NCI-H1092 (cell line): Measurements from ENCODE around the gene TSHB.
"Not testable (repeated sequence)": the region's sequence is repeated elsewhere in the genome, so short reads cannot be mapped to it uniquely, and the experiment has no call there.

Source experiments
- DNase-seq: peaks from one replicate; lab custom pipeline; 2025; lab: John Stamatoyannopoulos, UW

The TSHB gene

DNA sequence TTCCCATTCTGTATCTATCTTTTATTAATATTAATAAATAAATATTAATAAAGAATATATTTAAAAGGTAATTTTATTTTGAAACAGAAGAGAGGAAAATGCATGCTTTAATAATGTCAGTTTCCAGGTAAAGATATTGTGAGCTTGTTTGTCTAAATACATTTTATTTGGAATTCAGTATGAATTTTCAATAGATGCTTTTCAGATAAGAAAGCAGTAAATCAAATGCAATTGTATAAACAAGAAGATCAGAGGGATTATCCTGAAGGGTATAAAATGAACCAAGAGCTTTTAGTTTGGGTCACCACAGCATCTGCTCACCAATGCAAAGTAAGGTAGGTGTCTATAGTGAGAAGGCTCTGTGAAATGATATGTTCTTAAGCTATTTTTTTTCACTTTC lies at the start of gene TSHB:
TSS of gene TSHB (plus strand) at position 301 of the 400 bp plus-strand sequence. CDS start 3,537 bp downstream, outside the sequence.
- no peak for DNase-seq

DNA sequence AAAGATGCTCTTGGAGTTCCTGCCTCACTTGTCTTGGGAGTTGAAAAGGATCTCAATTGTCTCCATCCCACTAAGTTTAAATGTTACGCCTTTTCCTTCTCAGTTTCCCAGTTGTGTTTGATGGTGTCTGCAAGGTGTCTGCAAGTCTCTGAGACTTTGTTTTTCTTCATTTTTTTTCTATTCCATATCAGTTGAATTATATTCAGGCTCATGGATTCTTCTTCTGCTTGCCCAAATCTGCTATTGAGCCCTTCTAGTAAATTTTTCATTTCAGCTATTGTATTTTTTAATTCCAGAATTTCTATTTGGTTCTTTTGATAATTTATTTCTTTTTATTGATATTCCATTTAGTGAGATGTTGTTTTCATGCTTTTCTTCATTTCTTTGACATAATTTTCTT lies 47.4 kb upstream of the TSHB start:
- DNase-seq: no peak

GRCh38 chr1:114986286-114986685 lies 43.3 kb upstream of the TSHB start:
- DNase-seq: no peak

- no peak for DNase-seq
These were observed 41.5 kb upstream of the TSHB start for GRCh38 chr1:114988095-114988494.

GRCh38 chr1:114997510-114998289 lies 31.9 kb upstream of the TSHB start:
- DNase-seq: no peak

- DNase-seq: no peak
These were observed 23.4 kb upstream of the TSHB start for GRCh38 chr1:115006191-115006590.

- DNase-seq: no peak
These were observed 17.6 kb upstream of the TSHB start for GRCh38 chr1:115012006-115012405.

DNA sequence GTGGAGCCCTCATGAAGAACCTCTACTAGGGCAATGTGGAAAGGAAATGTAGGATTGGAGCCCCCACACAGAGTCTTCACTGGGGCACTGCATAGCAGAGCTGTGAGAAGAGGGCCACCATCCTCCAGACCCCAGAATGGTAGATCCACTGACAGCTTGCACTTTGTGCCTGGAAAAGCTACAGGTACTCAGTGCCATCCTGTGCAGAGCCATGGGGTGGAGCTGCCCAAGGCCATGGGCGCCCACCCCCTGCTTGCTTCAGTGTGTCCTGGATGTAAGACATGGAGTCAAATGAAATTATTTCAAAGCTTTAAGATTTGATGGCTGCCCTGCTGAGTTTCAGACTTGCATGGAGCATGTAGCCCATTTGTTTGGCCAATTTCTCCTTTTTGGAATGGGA lies 17.2 kb upstream of the TSHB start:
- DNase-seq: no peak

DNA sequence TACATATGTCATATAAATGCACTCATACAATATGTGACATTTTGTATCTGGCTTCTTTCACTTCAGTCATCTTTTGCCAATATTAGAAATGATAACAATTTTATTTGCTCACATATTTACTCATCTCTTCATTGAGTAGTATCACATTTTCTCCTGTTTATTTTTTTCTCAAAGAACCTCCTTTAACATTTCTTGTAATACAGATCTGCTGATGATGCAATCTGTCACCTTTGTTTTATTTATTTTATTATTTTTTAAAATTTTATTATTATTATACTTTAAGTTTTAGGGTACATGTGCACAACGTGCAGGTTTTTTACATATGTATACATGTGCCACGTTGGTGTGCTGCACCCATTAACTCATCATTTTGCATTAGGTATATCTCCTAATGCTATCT lies 15.8 kb upstream of the TSHB start:
- no peak for DNase-seq

- not testable (repeated sequence) for DNase-seq
These were observed 10.1 kb upstream of the TSHB start for GRCh38 chr1:115019549-115019948.

GRCh38 chr1:115021145-115021544 lies 8.5 kb upstream of the TSHB start:
- no peak for DNase-seq

- DNase-seq: no peak
These were observed 6.0 kb upstream of the TSHB start for GRCh38 chr1:115023593-115023992.

- DNase-seq: no peak
These were observed 2.0 kb downstream of the TSHB start for GRCh38 chr1:115031595-115031994.

- DNase-seq: no peak
These were observed 6.0 kb downstream of the TSHB start for GRCh38 chr1:115035652-115036051.

- DNase-seq: no peak
These were observed 7.3 kb downstream of the TSHB start for GRCh38 chr1:115036814-115037507.

- DNase-seq: no peak
These were observed 10.9 kb downstream of the TSHB start for GRCh38 chr1:115040501-115040900.

- no peak for DNase-seq
These were observed 12.0 kb downstream of the TSHB start for GRCh38 chr1:115041654-115042053.

DNA sequence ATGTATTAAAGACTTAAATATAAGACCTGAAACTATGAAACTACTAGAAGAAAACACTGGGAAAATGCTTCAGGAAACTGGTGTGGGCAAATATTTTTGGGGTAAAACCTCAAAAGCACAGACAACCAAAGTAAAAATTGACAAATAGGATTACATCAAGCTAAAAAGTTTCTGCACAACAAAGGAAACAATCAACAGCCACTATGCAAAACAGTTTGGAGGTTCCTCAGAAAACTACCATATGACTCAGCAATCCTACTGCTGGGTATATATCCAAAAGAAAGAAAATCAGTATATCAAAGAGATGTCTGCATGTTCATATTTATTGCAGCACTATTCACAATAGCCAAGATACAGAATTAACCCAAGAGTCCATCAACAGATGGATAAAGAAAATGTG lies 17.1 kb downstream of the TSHB start:
- DNase-seq: no peak

GRCh38 chr1:115051850-115052249 lies 22.2 kb downstream of the TSHB start:
- DNase-seq: no peak

DNA sequence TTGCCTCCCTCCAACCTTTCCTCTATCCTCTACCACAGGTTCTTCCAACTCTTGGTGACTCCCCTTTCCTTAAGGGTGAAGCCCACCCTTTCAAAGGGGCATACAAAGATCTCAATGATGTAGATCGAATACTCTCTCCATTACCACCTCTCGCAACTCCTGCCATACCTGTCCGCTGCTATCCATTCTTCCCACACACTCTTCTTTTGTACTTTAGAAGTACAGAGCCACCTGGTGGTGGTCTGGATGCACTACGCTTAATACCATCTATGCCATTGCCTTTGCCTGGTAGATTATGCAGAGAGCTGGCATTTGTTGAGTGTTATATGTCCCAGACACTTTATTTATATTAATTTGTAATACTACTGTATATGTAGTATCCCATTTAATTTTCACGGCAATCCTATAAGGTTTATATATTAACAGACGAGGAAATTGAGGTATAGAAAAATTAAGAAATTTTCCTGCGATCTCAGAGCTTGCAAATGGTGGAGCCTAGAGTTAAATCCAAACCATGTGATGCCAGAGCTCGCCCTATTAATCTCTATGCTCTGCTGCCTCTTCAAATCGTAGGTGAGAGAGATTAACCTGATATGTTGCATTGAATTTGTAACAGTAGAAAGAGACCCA lies 22.9 kb downstream of the TSHB start:
- DNase-seq: peak; percentile 33

DNA sequence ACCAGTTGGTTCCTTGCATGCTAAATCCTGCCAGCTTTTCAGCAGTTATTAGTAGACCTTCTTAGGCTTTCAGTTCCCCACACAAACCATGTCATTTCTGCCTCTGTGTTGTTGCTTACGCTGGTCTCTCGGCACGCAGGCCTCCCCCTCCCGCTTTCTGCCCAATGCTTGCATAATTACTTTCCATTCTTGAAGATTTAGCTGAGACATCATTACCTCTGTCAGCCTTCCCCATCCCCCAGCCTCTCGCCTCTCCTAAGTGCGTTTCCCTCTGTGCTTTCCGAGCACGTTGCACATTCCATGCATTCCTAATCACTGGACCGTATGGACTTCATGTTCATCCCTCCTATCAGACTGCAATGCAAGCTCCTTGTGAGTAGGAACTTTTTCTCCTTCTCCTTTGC lies 26.8 kb downstream of the TSHB start:
- no peak for DNase-seq

GRCh38 chr1:115057661-115058254 lies 28.1 kb downstream of the TSHB start:
- DNase-seq: no peak

GRCh38 chr1:115059316-115059715 lies 29.7 kb downstream of the TSHB start:
- DNase-seq: no peak
